ENCODE data around the gene CHIC2.

CHIC2 gene

GRCh38 chr4:54103190-54103574, 38.8 kb upstream of the CHIC2 start:
- peaks cover 0 to 39% (median 33%) of the 10 kb centered on the region in 4 experiments for H3K4me1 ChIP-seq (ENCODE audit: control extremely low read depth in 1 of 4, control insufficient read depth in 4 of 4, insufficient read depth in 4 of 4, low read length in 3 of 4)
- 5% methylated on average over 4 of the region's 8 CpGs for WGBS (ENCODE audit: insufficient coverage)
- no peaks in the 10 kb centered on the region for H3K36me3 ChIP-seq (ENCODE audit: control insufficient read depth in 4 of 4, insufficient read depth in 4 of 4, low read length in 3 of 4)
- H3K27me3 ChIP-seq (replicated peaks in 2 of 5; ENCODE audit: control insufficient read depth in 4 of 5, insufficient read depth in 5 of 5, low read length in 4 of 5) = peaks cover 47 to 100% (median 76%) of the 10 kb centered on the region in 5 experiments
- DNase-seq = no peak
- H3K4me3 ChIP-seq (ENCODE audit: control insufficient read depth in 1 of 7, extremely low read depth in 1 of 7, insufficient read depth in 4 of 7, low read depth in 2 of 7, low read length in 6 of 7) = no peak overlapping the region
- CTCF ChIA-PET = interaction anchor here (0.7 to 2.7 kb wide), 4 partner anchors 117 to 175 kb away, joined by 3 to 11 read pairs (median 4); no protein-coding TSS in a partner anchor
- POLR2A ChIA-PET = no interaction called here
- no peak overlapping the region for H3K27ac ChIP-seq (ENCODE audit: insufficient read depth in 1 of 2, low read depth in 1 of 2, low read length in 2 of 2, poor library complexity in 1 of 2, severe bottlenecking in 2 of 2)
- H3K9me3 ChIP-seq (ENCODE audit: control extremely low read depth in 1 of 5, control insufficient read depth in 4 of 5, insufficient read depth in 2 of 5, low read depth in 1 of 5, low read length in 4 of 5) = no peaks in the 10 kb centered on the region

- ChIA-PET POLR2A (no interaction called here), CTCF (interaction anchor here (0.7 to 2.7 kb wide), 4 partner anchors 117 to 175 kb away, joined by 3 to 11 read pairs (median 4); no protein-coding TSS in a partner anchor)
- Histone ChIP-seq H3K36me3 (ENCODE audit: control insufficient read depth in 4 of 4, insufficient read depth in 4 of 4, low read length in 3 of 4) (no peaks in the 10 kb centered on the region), H3K27ac (ENCODE audit: insufficient read depth in 1 of 2, low read depth in 1 of 2, low read length in 2 of 2, poor library complexity in 1 of 2, severe bottlenecking in 2 of 2) (no peak overlapping the region), H3K9me3 (ENCODE audit: control extremely low read depth in 1 of 5, control insufficient read depth in 4 of 5, insufficient read depth in 2 of 5, low read depth in 1 of 5, low read length in 4 of 5) (no peaks in the 10 kb centered on the region), H3K27me3 (replicated peaks in 2 of 5; ENCODE audit: control insufficient read depth in 4 of 5, insufficient read depth in 5 of 5, low read length in 4 of 5) (peaks cover 46 to 100% (median 74%) of the 10 kb centered on the region in 5 experiments), H3K4me1 (ENCODE audit: control extremely low read depth in 1 of 4, control insufficient read depth in 4 of 4, insufficient read depth in 4 of 4, low read length in 3 of 4) (peaks cover 0 to 37% (median 33%) of the 10 kb centered on the region in 4 experiments), H3K4me3 (ENCODE audit: control insufficient read depth in 1 of 7, extremely low read depth in 1 of 7, insufficient read depth in 4 of 7, low read depth in 2 of 7, low read length in 6 of 7) (no peak overlapping the region)
- WGBS (ENCODE audit: insufficient coverage) = 30% methylated on average over 3 of the region's 6 CpGs
- peak in 2 of 3 donors; percentile 44 to 49 for DNase-seq
Observed at GRCh38 chr4:54102531-54103106, 38.2 kb upstream of the CHIC2 start.

- 5% methylated on average over 31 of the region's 50 CpGs for WGBS (ENCODE audit: insufficient coverage)
- Histone ChIP-seq H3K27me3 (replicated peaks in 2 of 5; ENCODE audit: control insufficient read depth in 4 of 5, insufficient read depth in 5 of 5, low read length in 4 of 5) (peaks cover 40 to 100% (median 69%) of the 10 kb centered on the region in 5 experiments), H3K36me3 (ENCODE audit: control insufficient read depth in 4 of 4, insufficient read depth in 4 of 4, low read length in 3 of 4) (no peaks in the 10 kb centered on the region), H3K4me3 (ENCODE audit: control insufficient read depth in 1 of 7, extremely low read depth in 1 of 7, insufficient read depth in 4 of 7, low read depth in 2 of 7, low read length in 6 of 7) (peak overlapping the region in 2 of 7 experiments; percentile 37 to 65), H3K9me3 (ENCODE audit: control extremely low read depth in 1 of 5, control insufficient read depth in 4 of 5, insufficient read depth in 2 of 5, low read depth in 1 of 5, low read length in 4 of 5) (no peaks in the 10 kb centered on the region), H3K27ac (ENCODE audit: insufficient read depth in 1 of 2, low read depth in 1 of 2, low read length in 2 of 2, poor library complexity in 1 of 2, severe bottlenecking in 2 of 2) (no peak overlapping the region), H3K4me1 (ENCODE audit: control extremely low read depth in 1 of 4, control insufficient read depth in 4 of 4, insufficient read depth in 4 of 4, low read length in 3 of 4) (peaks cover 0 to 37% (median 33%) of the 10 kb centered on the region in 4 experiments)
- ChIA-PET CTCF (no interaction called here), POLR2A (no interaction called here)
- DNase-seq = no peak
Observed at GRCh38 chr4:54101190-54102041, 37.0 kb upstream of the CHIC2 start.

GRCh38 chr4:54100595-54101189, 36.3 kb upstream of the CHIC2 start:
- WGBS (ENCODE audit: insufficient coverage) = 1% methylated on average over 27 of the region's 46 CpGs
- Histone ChIP-seq H3K36me3 (ENCODE audit: control insufficient read depth in 4 of 4, insufficient read depth in 4 of 4, low read length in 3 of 4) (no peaks in the 10 kb centered on the region), H3K27ac (ENCODE audit: insufficient read depth in 1 of 2, low read depth in 1 of 2, low read length in 2 of 2, poor library complexity in 1 of 2, severe bottlenecking in 2 of 2) (no peak overlapping the region), H3K9me3 (ENCODE audit: control extremely low read depth in 1 of 5, control insufficient read depth in 4 of 5, insufficient read depth in 2 of 5, low read depth in 1 of 5, low read length in 4 of 5) (no peaks in the 10 kb centered on the region), H3K4me3 (ENCODE audit: control insufficient read depth in 1 of 7, extremely low read depth in 1 of 7, insufficient read depth in 4 of 7, low read depth in 2 of 7, low read length in 6 of 7) (peak overlapping the region in 4 of 7 experiments; percentile 8 to 65 (median 38)), H3K4me1 (ENCODE audit: control extremely low read depth in 1 of 4, control insufficient read depth in 4 of 4, insufficient read depth in 4 of 4, low read length in 3 of 4) (peaks cover 0 to 37% (median 33%) of the 10 kb centered on the region in 4 experiments), H3K27me3 (replicated peaks in 2 of 5; ENCODE audit: control insufficient read depth in 4 of 5, insufficient read depth in 5 of 5, low read length in 4 of 5) (peaks cover 37 to 100% (median 71%) of the 10 kb centered on the region in 5 experiments)
- CTCF ChIA-PET = no interaction called here
- DNase-seq = peak in 1 of 3 donors; percentile 56
- POLR2A ChIA-PET = no interaction called here

GRCh38 chr4:54099748-54100574, 35.6 kb upstream of the CHIC2 start, which contains the start of gene GSX2:
Gene GSX2, plus strand, starts transcription at chr4:54100163. Its CDS starts 182 bp downstream, at chr4:54100345.
- 1% methylated on average over 56 of the region's 66 CpGs for WGBS (ENCODE audit: insufficient coverage)
- Histone ChIP-seq H3K27ac (ENCODE audit: insufficient read depth in 1 of 2, low read depth in 1 of 2, low read length in 2 of 2, poor library complexity in 1 of 2, severe bottlenecking in 2 of 2) (no peak within 1 kb of the TSS), H3K9me3 (ENCODE audit: control extremely low read depth in 1 of 5, control insufficient read depth in 4 of 5, insufficient read depth in 2 of 5, low read depth in 1 of 5, low read length in 4 of 5) (no peaks in the 10 kb centered on the region), H3K4me3 (ENCODE audit: control insufficient read depth in 1 of 7, extremely low read depth in 1 of 7, insufficient read depth in 4 of 7, low read depth in 2 of 7, low read length in 6 of 7) (peak within 1 kb of the TSS in 4 of 7 experiments; percentile 8 to 65 (median 43)), H3K4me1 (ENCODE audit: control extremely low read depth in 1 of 4, control insufficient read depth in 4 of 4, insufficient read depth in 4 of 4, low read length in 3 of 4) (peaks cover 0 to 37% (median 33%) of the 10 kb centered on the region in 4 experiments), H3K27me3 (replicated peaks in 2 of 5; ENCODE audit: control insufficient read depth in 4 of 5, insufficient read depth in 5 of 5, low read length in 4 of 5) (peaks cover 32 to 100% (median 71%) of the 10 kb centered on the region in 5 experiments), H3K36me3 (ENCODE audit: control insufficient read depth in 4 of 4, insufficient read depth in 4 of 4, low read length in 3 of 4) (no peaks in the 10 kb centered on the region)
- DNase-seq = no peak
- CTCF ChIA-PET = interaction anchor here (0.9 to 2.7 kb wide), 4 partner anchors 11 to 191 kb away, joined by 3 to 9 read pairs (median 4); no protein-coding TSS in a partner anchor
- POLR2A ChIA-PET = interaction anchor here (0.6 kb wide), 1 partner anchor 65 kb away, joined by 3 read pairs; no protein-coding TSS in a partner anchor

- POLR2A ChIA-PET = interaction anchor here (0.6 kb wide), 1 partner anchor 65 kb away, joined by 3 read pairs; no protein-coding TSS in a partner anchor
Observed at GRCh38 chr4:54099287-54099747, 34.9 kb upstream of the CHIC2 start.

More at GRCh38 chr4:54099287-54099747, 34.9 kb upstream of the CHIC2 start:
- Histone ChIP-seq H3K36me3 (ENCODE audit: control insufficient read depth in 4 of 4, insufficient read depth in 4 of 4, low read length in 3 of 4) (no peaks in the 10 kb centered on the region), H3K27ac (ENCODE audit: insufficient read depth in 1 of 2, low read depth in 1 of 2, low read length in 2 of 2, poor library complexity in 1 of 2, severe bottlenecking in 2 of 2) (no peak overlapping the region), H3K27me3 (replicated peaks in 2 of 5; ENCODE audit: control insufficient read depth in 4 of 5, insufficient read depth in 5 of 5, low read length in 4 of 5) (peaks cover 25 to 100% (median 75%) of the 10 kb centered on the region in 5 experiments), H3K4me3 (ENCODE audit: control insufficient read depth in 1 of 7, extremely low read depth in 1 of 7, insufficient read depth in 4 of 7, low read depth in 2 of 7, low read length in 6 of 7) (peak overlapping the region in 2 of 7 experiments; percentile 8 to 23), H3K9me3 (ENCODE audit: control extremely low read depth in 1 of 5, control insufficient read depth in 4 of 5, insufficient read depth in 2 of 5, low read depth in 1 of 5, low read length in 4 of 5) (no peaks in the 10 kb centered on the region), H3K4me1 (ENCODE audit: control extremely low read depth in 1 of 4, control insufficient read depth in 4 of 4, insufficient read depth in 4 of 4, low read length in 3 of 4) (peaks cover 0 to 37% (median 33%) of the 10 kb centered on the region in 4 experiments)
- no peak for DNase-seq
- under 1% methylated on average over 13 of the region's 17 CpGs for WGBS (ENCODE audit: insufficient coverage)
- CTCF ChIA-PET = interaction anchor here (0.9 to 2.7 kb wide), 5 partner anchors 12 to 190 kb away, joined by 3 to 9 read pairs (median 3); no protein-coding TSS in a partner anchor

Data from common myeloid progenitor, CD34-positive (primary cell).